Measurements from ENCODE around the gene OR6M1. TPM values are rescaled to one million over a fixed set of nuclear protein-coding genes. Genes with fewer than 3 reads are reported as not detected.

The OR6M1 gene
- total RNA-seq, 1 experiment from 2014 or later: not detected

GRCh38 chr11:123833095-123833494, 26.9 kb upstream of the OR6M1 start:
- Histone ChIP-seq H4K20me1 (ENCODE audit: insufficient read depth, low read depth, low read length) (no peaks in the 10 kb centered on the region), H3K36me3 (ENCODE audit: insufficient read depth, low read length) (no peaks in the 10 kb centered on the region), H3K4me3 (ENCODE audit: low read length) (no peak overlapping the region), H3K9me2 (replicated peaks; ENCODE audit: insufficient read depth, low read length) (no peaks in the 10 kb centered on the region), H3K4me1 (ENCODE audit: low read length) (no peaks in the 10 kb centered on the region), H2AFZ (ENCODE audit: low read length) (no peak overlapping the region), H3K4me2 (ENCODE audit: low read depth, low read length, poor library complexity, severe bottlenecking) (no peak overlapping the region), H3K9ac (ENCODE audit: low read length) (no peak overlapping the region), H3K27me3 (ENCODE audit: low read length) (no peaks in the 10 kb centered on the region), H3K79me2 (ENCODE audit: low read length) (no peaks in the 10 kb centered on the region), H3K27ac (ENCODE audit: low read length) (no peak overlapping the region), H3K9me3 (ENCODE audit: low read length) (no peaks in the 10 kb centered on the region)
- no peak for DNase-seq

GRCh38 chr11:123829745-123830144, 23.6 kb upstream of the OR6M1 start:
- no peaks in the 10 kb centered on the region for H3K27me3 ChIP-seq (ENCODE audit: low read length)
- H3K4me3 ChIP-seq (ENCODE audit: low read length): no peak overlapping the region
- H4K20me1 ChIP-seq (ENCODE audit: insufficient read depth, low read depth, low read length): no peaks in the 10 kb centered on the region
- no peaks in the 10 kb centered on the region for H3K4me1 ChIP-seq (ENCODE audit: low read length)
- no peaks in the 10 kb centered on the region for H3K79me2 ChIP-seq (ENCODE audit: low read length)
- H3K36me3 ChIP-seq (ENCODE audit: insufficient read depth, low read length): no peaks in the 10 kb centered on the region
- H3K9ac ChIP-seq (ENCODE audit: low read length): no peak overlapping the region
- no peaks in the 10 kb centered on the region for H3K9me2 ChIP-seq (replicated peaks; ENCODE audit: insufficient read depth, low read length)
- DNase-seq: no peak
- H3K4me2 ChIP-seq (ENCODE audit: low read depth, low read length, poor library complexity, severe bottlenecking): no peak overlapping the region
- H3K27ac ChIP-seq (ENCODE audit: low read length): no peak overlapping the region
- H2AFZ ChIP-seq (ENCODE audit: low read length): no peak overlapping the region
- H3K9me3 ChIP-seq (ENCODE audit: low read length): no peaks in the 10 kb centered on the region

- H3K27ac ChIP-seq (ENCODE audit: low read length): no peak overlapping the region
- no peaks in the 10 kb centered on the region for H3K36me3 ChIP-seq (ENCODE audit: insufficient read depth, low read length)
- no peaks in the 10 kb centered on the region for H3K4me1 ChIP-seq (ENCODE audit: low read length)
- H3K27me3 ChIP-seq (ENCODE audit: low read length): no peaks in the 10 kb centered on the region
- no peak for DNase-seq
- H2AFZ ChIP-seq (ENCODE audit: low read length): no peak overlapping the region
- H3K9me2 ChIP-seq (replicated peaks; ENCODE audit: insufficient read depth, low read length): no peaks in the 10 kb centered on the region
- no peak overlapping the region for H3K4me2 ChIP-seq (ENCODE audit: low read depth, low read length, poor library complexity, severe bottlenecking)
- no peaks in the 10 kb centered on the region for H3K79me2 ChIP-seq (ENCODE audit: low read length)
- no peak overlapping the region for H3K9ac ChIP-seq (ENCODE audit: low read length)
- H3K4me3 ChIP-seq (ENCODE audit: low read length): no peak overlapping the region
- H4K20me1 ChIP-seq (ENCODE audit: insufficient read depth, low read depth, low read length): no peaks in the 10 kb centered on the region
- no peaks in the 10 kb centered on the region for H3K9me3 ChIP-seq (ENCODE audit: low read length)
These were observed 16.4 kb upstream of the OR6M1 start for GRCh38 chr11:123822599-123822998.

- Histone ChIP-seq H2AFZ (ENCODE audit: low read length) (no peak overlapping the region), H3K4me2 (ENCODE audit: low read depth, low read length, poor library complexity, severe bottlenecking) (no peak overlapping the region), H3K9me2 (replicated peaks; ENCODE audit: insufficient read depth, low read length) (no peaks in the 10 kb centered on the region), H3K4me1 (ENCODE audit: low read length) (no peaks in the 10 kb centered on the region), H3K4me3 (ENCODE audit: low read length) (no peak overlapping the region), H4K20me1 (ENCODE audit: insufficient read depth, low read depth, low read length) (no peaks in the 10 kb centered on the region), H3K9me3 (ENCODE audit: low read length) (no peaks in the 10 kb centered on the region), H3K9ac (ENCODE audit: low read length) (no peak overlapping the region), H3K27ac (ENCODE audit: low read length) (no peak overlapping the region), H3K27me3 (ENCODE audit: low read length) (no peaks in the 10 kb centered on the region), H3K36me3 (ENCODE audit: insufficient read depth, low read length) (no peaks in the 10 kb centered on the region), H3K79me2 (ENCODE audit: low read length) (no peaks in the 10 kb centered on the region)
- DNase-seq: no peak
These were observed 15.9 kb upstream of the OR6M1 start for GRCh38 chr11:123822032-123822431.

GRCh38 chr11:123815122-123815521, 9.0 kb upstream of the OR6M1 start:
- Histone ChIP-seq H3K4me2 (ENCODE audit: low read depth, low read length, poor library complexity, severe bottlenecking) (no peak overlapping the region), H3K4me3 (ENCODE audit: low read length) (no peak overlapping the region), H3K27me3 (ENCODE audit: low read length) (no peaks in the 10 kb centered on the region), H3K9me3 (ENCODE audit: low read length) (no peaks in the 10 kb centered on the region), H2AFZ (ENCODE audit: low read length) (no peak overlapping the region), H3K27ac (ENCODE audit: low read length) (no peak overlapping the region), H3K4me1 (ENCODE audit: low read length) (no peaks in the 10 kb centered on the region), H3K9me2 (replicated peaks; ENCODE audit: insufficient read depth, low read length) (no peaks in the 10 kb centered on the region), H3K79me2 (ENCODE audit: low read length) (no peaks in the 10 kb centered on the region), H4K20me1 (ENCODE audit: insufficient read depth, low read depth, low read length) (no peaks in the 10 kb centered on the region), H3K9ac (ENCODE audit: low read length) (no peak overlapping the region), H3K36me3 (ENCODE audit: insufficient read depth, low read length) (no peaks in the 10 kb centered on the region)
- no peak for DNase-seq

GRCh38 chr11:123801765-123802164, 4.4 kb downstream of the OR6M1 start:
- no peak overlapping the region for H3K4me2 ChIP-seq (ENCODE audit: low read depth, low read length, poor library complexity, severe bottlenecking)
- H3K4me3 ChIP-seq (ENCODE audit: low read length): no peak overlapping the region
- H3K27ac ChIP-seq (ENCODE audit: low read length): no peak overlapping the region
- no peak overlapping the region for H3K9ac ChIP-seq (ENCODE audit: low read length)
- no peaks in the 10 kb centered on the region for H4K20me1 ChIP-seq (ENCODE audit: insufficient read depth, low read depth, low read length)
- H3K27me3 ChIP-seq (ENCODE audit: low read length): no peaks in the 10 kb centered on the region
- H3K9me3 ChIP-seq (ENCODE audit: low read length): no peaks in the 10 kb centered on the region
- H3K36me3 ChIP-seq (ENCODE audit: insufficient read depth, low read length): no peaks in the 10 kb centered on the region
- no peak overlapping the region for H2AFZ ChIP-seq (ENCODE audit: low read length)
- no peaks in the 10 kb centered on the region for H3K79me2 ChIP-seq (ENCODE audit: low read length)
- no peaks in the 10 kb centered on the region for H3K4me1 ChIP-seq (ENCODE audit: low read length)
- no peaks in the 10 kb centered on the region for H3K9me2 ChIP-seq (replicated peaks; ENCODE audit: insufficient read depth, low read length)
- no peak for DNase-seq

GRCh38 chr11:123800036-123800435, 6.1 kb downstream of the OR6M1 start:
- no peaks in the 10 kb centered on the region for H3K9me2 ChIP-seq (replicated peaks; ENCODE audit: insufficient read depth, low read length)
- H3K4me1 ChIP-seq (ENCODE audit: low read length): no peaks in the 10 kb centered on the region
- H3K27me3 ChIP-seq (ENCODE audit: low read length): no peaks in the 10 kb centered on the region
- no peak for DNase-seq
- no peaks in the 10 kb centered on the region for H3K36me3 ChIP-seq (ENCODE audit: insufficient read depth, low read length)
- no peaks in the 10 kb centered on the region for H3K9me3 ChIP-seq (ENCODE audit: low read length)
- H3K9ac ChIP-seq (ENCODE audit: low read length): no peak overlapping the region
- H4K20me1 ChIP-seq (ENCODE audit: insufficient read depth, low read depth, low read length): no peaks in the 10 kb centered on the region
- H3K4me3 ChIP-seq (ENCODE audit: low read length): no peak overlapping the region
- no peak overlapping the region for H3K4me2 ChIP-seq (ENCODE audit: low read depth, low read length, poor library complexity, severe bottlenecking)
- H2AFZ ChIP-seq (ENCODE audit: low read length): no peak overlapping the region
- H3K27ac ChIP-seq (ENCODE audit: low read length): no peak overlapping the region
- H3K79me2 ChIP-seq (ENCODE audit: low read length): no peaks in the 10 kb centered on the region

- H3K9me3 ChIP-seq (ENCODE audit: low read length): no peaks in the 10 kb centered on the region
- no peaks in the 10 kb centered on the region for H3K4me1 ChIP-seq (ENCODE audit: low read length)
- no peaks in the 10 kb centered on the region for H4K20me1 ChIP-seq (ENCODE audit: insufficient read depth, low read depth, low read length)
- DNase-seq: no peak
- H2AFZ ChIP-seq (ENCODE audit: low read length): no peak overlapping the region
- H3K4me3 ChIP-seq (ENCODE audit: low read length): no peak overlapping the region
- H3K79me2 ChIP-seq (ENCODE audit: low read length): no peaks in the 10 kb centered on the region
- no peak overlapping the region for H3K9ac ChIP-seq (ENCODE audit: low read length)
- no peaks in the 10 kb centered on the region for H3K36me3 ChIP-seq (ENCODE audit: insufficient read depth, low read length)
- H3K9me2 ChIP-seq (replicated peaks; ENCODE audit: insufficient read depth, low read length): no peaks in the 10 kb centered on the region
- H3K27me3 ChIP-seq (ENCODE audit: low read length): no peaks in the 10 kb centered on the region
- H3K4me2 ChIP-seq (ENCODE audit: low read depth, low read length, poor library complexity, severe bottlenecking): no peak overlapping the region
- no peak overlapping the region for H3K27ac ChIP-seq (ENCODE audit: low read length)
These were observed 6.7 kb downstream of the OR6M1 start for GRCh38 chr11:123799438-123799837.

All from Karpas-422 (cell line).